ENCODE data around the gene ERP29.

DNA sequence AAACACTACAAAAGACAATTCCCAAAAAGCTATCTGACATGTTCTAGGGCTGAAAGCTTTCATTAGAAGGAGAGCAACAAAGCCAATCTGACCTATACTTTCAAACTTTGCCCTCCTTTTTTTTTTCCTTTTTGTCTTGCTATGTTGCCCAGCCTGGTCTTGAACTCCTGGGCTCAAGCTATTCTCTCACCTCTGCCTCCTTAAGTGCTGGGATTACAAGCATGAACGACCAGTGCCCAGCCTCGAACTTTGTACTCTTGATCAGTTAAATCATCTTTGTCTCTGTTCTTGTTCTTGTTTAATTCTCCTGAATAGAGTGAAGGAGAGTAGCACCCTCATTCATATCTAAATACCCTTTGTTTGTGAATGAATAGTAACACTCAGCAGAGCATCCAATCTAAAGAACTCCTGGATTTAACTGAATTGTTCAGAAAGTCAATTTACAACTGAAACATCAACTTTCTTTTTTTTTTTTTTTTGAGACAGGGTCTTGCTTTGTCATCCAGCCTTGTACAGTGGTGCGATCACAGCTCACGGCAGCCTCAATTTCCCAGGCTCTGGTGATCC is 22.1 kb downstream of the ERP29 start:
- no peak for TF ChIP-seq POLR2AphosphoS5 (IDR thresholded peaks at IDR 0.05; ENCODE audit: low read depth, low read length)
- TF ChIP-seq FOXP2 (optimal IDR thresholded peaks at IDR 0.05; ENCODE audit: borderline replicate concordance, extremely low read depth, extremely low read length, insufficient read depth), result no peak
- TF ChIP-seq SIN3A (IDR thresholded peaks at IDR 0.05; ENCODE audit: borderline replicate concordance, insufficient read depth, low read length), result no peak
- TF ChIP-seq TAF1 (IDR thresholded peaks at IDR 0.05; ENCODE audit: borderline replicate concordance, insufficient read depth, low read length), result no peak

Measured in PFSK-1 (cell line).